GM23248 (cell line): ENCODE results near the gene SLC29A4.
"Not testable (repeated sequence)": the region's sequence is repeated elsewhere in the genome, so short reads cannot be mapped to it uniquely, and the experiment has no call there.

ENCODE experiments used
- EZH2 ChIP-seq: fragments of 200-600 bp; sonication (generic); IDR thresholded peaks from 2 replicates; pipeline ENCODE4 v1.6.1; 2018; ENCODE audit warnings: antibody characterized with exemption, mild to moderate bottlenecking; ENCODE audit not compliant: insufficient read depth, poor library complexity, severe bottlenecking
- EZH2phosphoT487 ChIP-seq: fragments of 200-600 bp; sonication (generic); IDR thresholded peaks from 2 replicates; pipeline ENCODE4 v1.6.1; 2018; ENCODE audit warnings: antibody characterized with exemption, moderate library complexity, mild to moderate bottlenecking, low read depth; ENCODE audit not compliant: insufficient read depth

- TF ChIP-seq EZH2, EZH2phosphoT487: not testable (repeated sequence)
Observed at GRCh38 chr7:5274985-5275431, 7.7 kb upstream of the SLC29A4 start.
